ENCODE measurements around the gene TMEM17. TPM values are rescaled to one million over a fixed set of nuclear protein-coding genes. Genes with fewer than 3 reads are reported as not detected.

TMEM17 gene
- total RNA-seq, 4 donors from 2014 or later, result 2.1 to 6.0 (median 4.8) TPM

DNA sequence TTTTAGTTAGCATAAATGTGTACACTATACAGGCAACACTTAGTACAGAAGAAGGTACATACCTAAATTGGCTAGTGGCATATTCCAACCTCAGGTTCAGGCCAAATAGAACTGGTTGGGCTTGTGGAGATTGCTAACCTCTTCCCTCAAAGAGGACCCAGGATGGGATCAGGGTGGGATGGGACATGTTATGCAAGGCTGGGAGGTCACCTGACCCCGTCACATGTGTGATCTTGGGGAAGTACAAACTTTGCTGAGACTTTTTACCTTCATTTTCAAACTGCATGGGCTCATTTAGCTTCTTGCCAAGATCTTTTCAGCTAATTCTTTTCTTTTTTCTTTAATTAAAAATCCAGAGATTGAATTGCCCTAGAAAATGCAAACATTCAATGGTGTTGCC is 36.9 kb downstream of the TMEM17 start:
- no peak for TF ChIP-seq POLR2A (IDR thresholded peaks at IDR 0.05)
- TF ChIP-seq, protein P1, sequence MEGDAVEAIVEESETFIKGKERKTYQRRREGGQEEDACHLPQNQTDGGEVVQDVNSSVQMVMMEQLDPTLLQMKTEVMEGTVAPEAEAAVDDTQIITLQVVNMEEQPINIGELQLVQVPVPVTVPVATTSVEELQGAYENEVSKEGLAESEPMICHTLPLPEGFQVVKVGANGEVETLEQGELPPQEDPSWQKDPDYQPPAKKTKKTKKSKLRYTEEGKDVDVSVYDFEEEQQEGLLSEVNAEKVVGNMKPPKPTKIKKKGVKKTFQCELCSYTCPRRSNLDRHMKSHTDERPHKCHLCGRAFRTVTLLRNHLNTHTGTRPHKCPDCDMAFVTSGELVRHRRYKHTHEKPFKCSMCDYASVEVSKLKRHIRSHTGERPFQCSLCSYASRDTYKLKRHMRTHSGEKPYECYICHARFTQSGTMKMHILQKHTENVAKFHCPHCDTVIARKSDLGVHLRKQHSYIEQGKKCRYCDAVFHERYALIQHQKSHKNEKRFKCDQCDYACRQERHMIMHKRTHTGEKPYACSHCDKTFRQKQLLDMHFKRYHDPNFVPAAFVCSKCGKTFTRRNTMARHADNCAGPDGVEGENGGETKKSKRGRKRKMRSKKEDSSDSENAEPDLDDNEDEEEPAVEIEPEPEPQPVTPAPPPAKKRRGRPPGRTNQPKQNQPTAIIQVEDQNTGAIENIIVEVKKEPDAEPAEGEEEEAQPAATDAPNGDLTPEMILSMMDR (IDR thresholded peaks at IDR 0.05), result no peak
- WGBS, 2 donors, result 90 to 91% methylated on average over 1 of the region's 1 CpG
- H3K4me3 ChIP-seq (replicated peaks in 1 of 3), result no peak overlapping the region
- intact Hi-C loops (cut with DNase I), result loop anchor here (10.0 kb wide), 1 partner anchor 236 kb away; the partner anchor contains the start of gene EHBP1
- peak overlapping the region in 2 of 3 donors; percentile 18 to 51 for H3K27ac ChIP-seq
- no peaks in the 10 kb centered on the region for H3K9me3 ChIP-seq
- no peaks in the 10 kb centered on the region for H3K27me3 ChIP-seq
- peaks cover 52 to 66% of the 10 kb centered on the region in 2 donors for H3K4me1 ChIP-seq
- no peak for DNase-seq
- H3K36me3 ChIP-seq, result no peaks in the 10 kb centered on the region

DNA sequence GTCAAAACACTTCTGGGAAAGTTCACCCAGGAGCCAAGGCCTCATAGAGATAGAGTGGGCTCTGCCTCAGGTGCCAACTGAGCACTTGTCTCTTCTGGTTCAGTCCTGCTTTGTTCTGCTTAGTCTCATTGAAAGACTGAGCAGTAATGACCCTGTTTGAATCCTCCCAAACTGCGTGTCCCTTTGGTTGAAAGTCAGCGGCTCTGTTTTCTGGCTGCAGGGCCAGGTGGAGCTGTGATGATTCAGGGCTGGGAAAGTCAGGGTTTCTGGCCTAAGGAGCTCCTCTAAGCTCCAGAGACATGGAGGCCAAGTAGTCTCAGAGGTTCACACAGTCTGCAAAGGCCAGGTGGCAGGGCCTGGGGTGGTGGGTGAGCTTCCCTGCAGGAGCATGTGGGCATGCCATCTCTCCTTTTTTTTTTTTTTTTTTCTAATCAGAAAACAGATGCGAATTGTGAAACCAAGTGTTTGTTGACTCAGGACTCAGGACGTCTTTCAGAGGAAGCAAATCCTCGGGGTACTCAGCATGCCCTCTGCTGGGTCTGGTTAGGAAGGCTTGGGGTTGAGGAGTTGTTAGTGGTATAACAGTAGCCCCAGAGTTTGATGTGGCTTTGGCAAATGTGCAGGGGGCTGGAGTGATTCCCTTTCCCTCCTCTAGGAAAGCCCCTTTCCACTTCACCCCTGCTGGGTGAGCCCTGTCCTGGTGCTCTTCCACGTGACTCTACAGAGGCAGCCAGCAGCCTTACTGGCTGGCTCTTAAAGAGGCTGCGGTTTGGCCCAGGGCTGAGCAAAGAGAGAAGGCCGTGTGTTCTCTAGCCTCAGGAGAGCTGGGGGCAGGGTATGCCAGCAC is 38.3 kb downstream of the TMEM17 start:
- peaks cover 48 to 59% of the 10 kb centered on the region in 2 donors for H3K4me1 ChIP-seq
- no peaks in the 10 kb centered on the region for H3K36me3 ChIP-seq
- H3K27me3 ChIP-seq, result no peaks in the 10 kb centered on the region
- no peak overlapping the region for H3K4me3 ChIP-seq (replicated peaks in 1 of 3)
- no peak for TF ChIP-seq POLR2A (IDR thresholded peaks at IDR 0.05)
- TF ChIP-seq, protein P1 (IDR thresholded peaks at IDR 0.05), result peak in 1 of 6 experiments; percentile 5
- no peaks in the 10 kb centered on the region for H3K9me3 ChIP-seq
- H3K27ac ChIP-seq, result peak overlapping the region; percentile 43 to 79 (median 72)
- intact Hi-C loops (cut with DNase I), result loop anchor here (10.0 kb wide), 1 partner anchor 237 kb away; the partner anchor contains the start of gene EHBP1
- DNase-seq, result peak; percentile 66 to 69
- WGBS, 2 donors, result 25 to 43% methylated on average over 8 of the region's 8 CpGs

DNA sequence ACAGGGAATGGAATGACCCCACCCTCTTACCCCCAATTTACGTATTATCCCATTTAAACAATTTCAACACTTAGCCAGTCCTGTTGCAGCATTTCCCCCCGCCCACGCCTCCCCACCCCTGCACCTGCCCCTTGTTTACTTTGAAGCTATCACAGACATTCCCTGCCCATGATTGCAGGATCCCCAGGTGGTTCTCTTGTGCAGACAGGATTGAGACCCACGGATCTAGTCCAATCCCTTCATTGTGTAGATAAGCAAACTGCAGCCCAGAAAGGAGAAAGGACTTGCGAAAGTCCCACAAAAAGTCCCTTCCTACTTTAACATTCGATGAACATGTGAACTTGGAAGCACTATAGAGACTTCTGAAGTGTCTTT is 38.9 kb downstream of the TMEM17 start:
- H3K4me1 ChIP-seq, result peaks cover 42 to 53% of the 10 kb centered on the region in 2 donors
- H3K9me3 ChIP-seq, result no peaks in the 10 kb centered on the region
- no peaks in the 10 kb centered on the region for H3K27me3 ChIP-seq
- peak overlapping the region; percentile 43 to 79 (median 72) for H3K27ac ChIP-seq
- H3K36me3 ChIP-seq, result no peaks in the 10 kb centered on the region
- no peak for DNase-seq
- H3K4me3 ChIP-seq (replicated peaks in 1 of 3), result no peak overlapping the region
- intact Hi-C loops (cut with DNase I), result loop anchor here (10.0 kb wide), 1 partner anchor 238 kb away; the partner anchor contains the start of gene EHBP1
- WGBS, 2 donors, result 23 to 49% methylated on average over 6 of the region's 6 CpGs
- TF ChIP-seq POLR2A (IDR thresholded peaks at IDR 0.05), result no peak
- TF ChIP-seq, protein P1 (IDR thresholded peaks at IDR 0.05), result no peak

DNA sequence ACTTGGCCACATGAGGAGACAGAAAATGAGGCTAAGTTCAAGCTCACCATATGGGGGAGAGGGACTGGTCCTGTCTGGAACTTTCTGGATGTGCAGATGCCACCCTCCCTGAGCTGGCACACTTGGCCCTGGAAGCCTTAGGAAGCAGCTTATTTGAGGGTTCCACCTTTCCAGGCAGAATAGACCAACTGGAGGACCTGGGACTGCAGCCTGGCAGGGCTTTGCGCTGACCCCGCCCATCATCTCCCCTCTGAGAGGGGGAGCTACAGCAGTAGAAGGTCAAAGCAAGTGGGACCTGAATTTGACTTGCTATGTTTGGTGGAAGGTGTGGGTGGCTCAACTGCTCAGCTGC is 39.5 kb downstream of the TMEM17 start:
- TF ChIP-seq POLR2A (IDR thresholded peaks at IDR 0.05), result no peak
- TF ChIP-seq, protein P1 (IDR thresholded peaks at IDR 0.05), result no peak
- no peaks in the 10 kb centered on the region for H3K36me3 ChIP-seq
- no peak overlapping the region for H3K4me3 ChIP-seq (replicated peaks in 1 of 3)
- peaks cover 40 to 51% of the 10 kb centered on the region in 2 donors for H3K4me1 ChIP-seq
- H3K9me3 ChIP-seq, result no peaks in the 10 kb centered on the region
- no peak for DNase-seq
- H3K27ac ChIP-seq, result peak overlapping the region in 2 of 3 donors; percentile 72 to 79
- no peaks in the 10 kb centered on the region for H3K27me3 ChIP-seq
- 83 to 100% methylated on average over 1 to 2 of the region's 2 CpGs for WGBS, 2 donors
- intact Hi-C loops (cut with DNase I), result loop anchor here (10.0 kb wide), 1 partner anchor 238 kb away; the partner anchor contains the start of gene EHBP1

Data from thyroid gland (tissue), 4 donors.